Ishikawa (cell line): Measurements from ENCODE around the gene MVD.

Experiments
- CEBPB ChIP-seq: IDR thresholded peaks from 2 replicates; pipeline ENCODE4 v1.6.1; 2012
- CREB1 ChIP-seq: IDR thresholded peaks from 2 replicates; pipeline ENCODE4 v1.6.1; 2012; ENCODE audit warnings: low read depth
- EGR1 ChIP-seq: IDR thresholded peaks from 2 replicates; pipeline ENCODE4 v1.6.1; 2012
- EP300 ChIP-seq: IDR thresholded peaks from 2 replicates; pipeline ENCODE4 v1.6.1; 2012; ENCODE audit warnings: borderline replicate concordance
- FOXM1 ChIP-seq: IDR thresholded peaks from 2 replicates; pipeline ENCODE4 v1.6.1; 2012; ENCODE audit warnings: low read depth, borderline replicate concordance
- MAX ChIP-seq: IDR thresholded peaks from 2 replicates; pipeline ENCODE4 v1.6.1; 2012
- NFIC ChIP-seq: IDR thresholded peaks from 2 replicates; pipeline ENCODE4 v1.6.1; 2012
- RAD21 ChIP-seq: IDR thresholded peaks from 2 replicates; pipeline ENCODE4 v1.6.1; 2012; ENCODE audit warnings: low read depth
- REST ChIP-seq: IDR thresholded peaks from 2 replicates; pipeline ENCODE4 v1.6.1; 2012; ENCODE audit warnings: low read depth, mild to moderate bottlenecking
- TAF1 ChIP-seq: IDR thresholded peaks from 2 replicates; pipeline ENCODE4 v1.6.1; 2012; ENCODE audit warnings: low read depth, mild to moderate bottlenecking
- TCF12 ChIP-seq: IDR thresholded peaks from 2 replicates; pipeline ENCODE4 v1.6.1; 2012; ENCODE audit warnings: low read depth
- TEAD4 ChIP-seq: IDR thresholded peaks from 2 replicates; pipeline ENCODE4 v1.6.1; 2012
- YY1 ChIP-seq: IDR thresholded peaks from 2 replicates; pipeline ENCODE4 v1.6.1; 2012; ENCODE audit warnings: low read depth
- ZBTB7A ChIP-seq: IDR thresholded peaks from 2 replicates; pipeline ENCODE4 v1.6.1; 2012; ENCODE audit warnings: low read depth
- TF ChIP-seq, protein P1 (sequence below): IDR thresholded peaks from 2 replicates; pipeline ENCODE4 v1.6.1; 2012

MVD gene

GRCh38 chr16:88622125-88622524, 40.8 kb downstream of the MVD start:
- TF ChIP-seq RAD21 (no peak), CEBPB (no peak), EGR1 (no peak), CREB1 (no peak), TEAD4 (no peak), ZBTB7A (no peak), MAX (no peak), EP300 (no peak), NFIC (no peak)

DNA sequence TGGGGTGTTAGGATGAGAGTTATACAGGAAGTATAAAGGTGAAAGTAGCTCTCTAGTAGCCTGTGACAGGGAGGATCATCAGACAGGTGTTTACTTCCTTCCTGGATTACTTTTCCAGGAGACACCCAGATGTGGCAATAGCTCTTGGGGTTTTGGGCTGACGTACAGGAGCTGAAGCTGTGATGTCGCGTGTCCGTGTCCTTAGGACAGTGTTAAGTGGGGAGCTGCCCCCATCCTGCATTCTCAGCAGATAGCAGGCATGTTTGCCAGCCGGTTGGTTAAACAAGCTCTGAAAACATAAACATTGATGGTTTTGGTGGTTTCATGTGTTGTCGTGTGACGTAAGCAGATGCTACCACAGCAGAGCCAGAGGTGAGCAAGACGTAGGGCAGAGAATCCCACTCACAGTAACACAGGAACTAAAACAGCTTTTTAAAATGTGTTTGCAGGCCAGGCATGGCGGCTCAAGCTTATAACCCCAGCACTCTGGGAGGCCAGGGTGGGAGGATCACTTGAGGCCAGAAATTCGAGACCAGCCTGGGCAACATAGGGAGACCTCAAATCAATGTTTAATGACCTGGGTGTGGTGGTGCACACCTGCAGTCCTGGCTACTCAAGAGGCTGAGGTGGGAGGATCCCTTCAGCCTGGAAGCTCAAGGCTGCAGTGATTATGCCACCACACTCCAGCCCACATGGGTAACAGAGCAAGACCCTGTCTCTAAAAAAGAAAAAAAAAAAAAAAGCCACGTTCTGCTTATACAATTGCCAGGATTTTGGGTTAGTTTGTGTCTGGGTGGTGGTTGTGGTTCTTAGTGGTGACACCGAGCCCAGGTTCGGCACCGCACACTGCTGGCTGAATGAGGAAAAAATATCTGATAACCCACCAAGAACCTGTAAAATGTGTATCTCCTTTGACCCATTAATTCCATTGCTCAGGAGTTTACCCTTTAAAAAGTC, 42.8 kb downstream of the MVD start:
- TF ChIP-seq YY1 (no peak), FOXM1 (no peak), CEBPB (no peak), TAF1 (no peak), EGR1 (no peak), REST (no peak)

- TF ChIP-seq MAX (no peak), CREB1 (no peak), ZBTB7A (no peak), TCF12 (no peak), TEAD4 (no peak), FOXM1 (no peak), NFIC (no peak), EP300 (no peak), EGR1 (no peak), CEBPB (no peak), YY1 (no peak), RAD21 (no peak)
- TF ChIP-seq, protein P1, sequence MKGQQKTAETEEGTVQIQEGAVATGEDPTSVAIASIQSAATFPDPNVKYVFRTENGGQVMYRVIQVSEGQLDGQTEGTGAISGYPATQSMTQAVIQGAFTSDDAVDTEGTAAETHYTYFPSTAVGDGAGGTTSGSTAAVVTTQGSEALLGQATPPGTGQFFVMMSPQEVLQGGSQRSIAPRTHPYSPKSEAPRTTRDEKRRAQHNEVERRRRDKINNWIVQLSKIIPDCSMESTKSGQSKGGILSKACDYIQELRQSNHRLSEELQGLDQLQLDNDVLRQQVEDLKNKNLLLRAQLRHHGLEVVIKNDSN: no peak
These were observed 43.8 kb downstream of the MVD start for GRCh38 chr16:88618956-88619667.

GRCh38 chr16:88618182-88618955, 44.5 kb downstream of the MVD start:
- TF ChIP-seq FOXM1 (no peak), YY1 (no peak), MAX (no peak)

- TF ChIP-seq YY1 (no peak), TEAD4 (no peak), EGR1 (no peak), FOXM1 (no peak), EP300 (no peak)
These were observed 45.4 kb downstream of the MVD start for GRCh38 chr16:88617268-88618031.

DNA sequence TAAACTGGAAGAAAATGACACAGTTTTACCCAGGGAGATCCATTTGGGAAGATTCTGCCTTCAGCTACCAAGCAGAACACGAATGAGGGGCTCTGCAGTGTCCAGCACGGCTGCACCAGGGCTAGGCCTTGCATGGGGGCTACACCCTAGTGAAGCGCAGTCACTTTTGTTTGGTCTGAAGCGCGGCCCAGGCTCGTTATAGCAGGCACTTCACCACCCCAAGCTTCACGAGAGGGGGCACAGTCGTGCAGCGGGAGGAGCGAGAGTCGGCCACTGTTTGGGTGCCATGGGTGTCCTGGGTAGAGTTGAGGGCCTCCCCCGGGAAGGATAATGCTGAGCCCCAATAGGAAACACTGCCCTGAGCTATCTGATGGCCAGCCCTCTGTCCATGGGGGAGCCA, 46.2 kb downstream of the MVD start:
- TF ChIP-seq FOXM1: no peak
- TF ChIP-seq CEBPB: no peak
- no peak for TF ChIP-seq CREB1

DNA sequence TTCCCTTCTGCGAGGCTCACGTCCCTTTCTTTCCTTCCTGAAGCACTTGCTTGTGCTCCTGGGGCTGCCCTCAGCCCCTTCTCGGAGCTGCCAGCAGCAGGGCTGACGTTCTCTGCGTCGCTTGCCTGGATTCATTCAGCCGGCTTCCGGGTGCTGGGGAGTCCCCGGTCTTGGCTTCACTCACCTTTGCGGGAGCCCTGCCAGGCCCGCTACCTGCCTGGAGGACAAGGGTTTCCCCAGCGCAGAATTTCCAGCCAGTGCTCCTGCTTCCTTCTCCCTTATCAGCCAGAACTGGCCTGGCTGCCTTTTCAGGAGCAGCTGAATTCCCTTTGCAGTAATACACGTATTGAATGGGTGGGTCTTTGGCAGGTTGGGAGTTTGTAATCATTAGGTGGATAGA, 46.6 kb downstream of the MVD start:
- TF ChIP-seq CREB1 (no peak), TEAD4 (no peak), ZBTB7A (no peak), TAF1 (no peak), CEBPB (no peak), EP300 (no peak), NFIC (no peak)
